ENCODE results near the gene PRDM16. TPM values are rescaled to one million over a fixed set of nuclear protein-coding genes. Genes with fewer than 3 reads are reported as not detected.

PRDM16 gene
- total and polyA plus RNA-seq, 2 of the 8 experiments (the other 6 are each of a cell fraction or from before 2014, with no cell fraction given): 0.39 to 0.43 TPM

DNA sequence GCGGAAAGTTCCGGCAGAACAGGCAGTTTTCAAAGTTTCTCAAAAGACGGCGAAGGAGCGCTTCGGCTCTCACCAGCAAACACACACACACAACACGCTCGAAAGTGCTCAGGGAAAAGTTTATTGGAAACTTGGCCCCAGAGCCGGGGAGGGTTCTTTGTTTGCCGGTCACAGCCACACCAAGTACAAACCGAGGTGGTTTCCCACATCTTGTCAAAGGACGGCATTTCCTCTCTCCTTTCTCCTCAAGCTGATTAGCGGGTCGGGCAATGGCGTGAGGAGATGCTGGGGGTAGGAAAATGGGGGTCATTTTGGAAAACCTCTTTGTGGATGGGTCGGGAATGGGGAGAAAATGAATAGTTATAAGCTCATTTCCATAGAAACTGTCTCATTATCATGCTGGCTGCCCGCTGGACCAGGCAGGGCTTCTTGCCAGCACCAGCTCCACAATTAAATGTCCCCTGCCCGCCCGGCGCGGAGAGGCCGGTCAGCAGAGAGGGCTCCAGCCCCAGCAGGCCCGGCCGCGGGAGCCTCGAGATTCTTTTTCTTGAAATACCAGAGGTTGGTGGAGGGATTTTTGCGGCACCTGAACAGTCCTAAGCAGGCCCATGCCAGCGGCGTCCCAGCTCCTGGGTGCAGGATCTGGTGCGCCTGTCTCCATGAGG is 92.3 kb downstream of the PRDM16 start:
- H3K36me3 ChIP-seq (ENCODE audit: control insufficient read depth in 2 of 4, insufficient read depth in 4 of 4, low read length in 3 of 4): no peaks in the 10 kb centered on the region
- no peak overlapping the region for H3K9ac ChIP-seq (replicated peaks in 1 of 4; ENCODE audit: extremely low read depth in 1 of 4, low read depth in 3 of 4, low read length in 3 of 4)
- H3K23me2 ChIP-seq (ENCODE audit: low read depth, low read length): no peaks in the 10 kb centered on the region
- no peak overlapping the region for H4K91ac ChIP-seq (replicated peaks; ENCODE audit: insufficient read length, low read length)
- H3K18ac ChIP-seq (ENCODE audit: extremely low read depth, low read length): no peak overlapping the region
- H3K9me3 ChIP-seq (ENCODE audit: insufficient read depth in 2 of 2, low read depth in 1 of 2, low read length in 1 of 2): no peaks in the 10 kb centered on the region
- H3K4me3 ChIP-seq (ENCODE audit: extremely low read depth in 1 of 4, insufficient read depth in 2 of 4, low read depth in 3 of 4, low read length in 4 of 4): no peak overlapping the region
- 0 out of 7 replicates have a peak, but pooled peaks cover 0 to 2% (median 0%) of the 10 kb centered on the region in 4 experiments for H3K27me3 ChIP-seq (replicated peaks in 1 of 4; ENCODE audit: control insufficient read depth in 3 of 4, extremely low read depth in 1 of 4, insufficient read depth in 3 of 4, low read length in 3 of 4)
- no peak overlapping the region for H3K56ac ChIP-seq (replicated peaks; ENCODE audit: insufficient read length, low read depth, low read length)
- H3K4ac ChIP-seq (replicated peaks; ENCODE audit: insufficient read length, low read depth, low read length): no peak overlapping the region
- H2BK15ac ChIP-seq (ENCODE audit: low read length): no peak overlapping the region
- no peak overlapping the region for H4K8ac ChIP-seq (ENCODE audit: extremely low read depth, insufficient read depth, low read length)
- FAIRE-seq (no peak), DNase-seq (ENCODE audit: low read depth in 1 of 2, low spot score in 2 of 2) (no peak)
- H3K79me1 ChIP-seq (ENCODE audit: low read depth, low read length): no peaks in the 10 kb centered on the region
- no peak overlapping the region for H3K23ac ChIP-seq (ENCODE audit: insufficient read length)
- POLR2A ChIA-PET (ENCODE audit: partially characterized antibody): no interaction called here
- H3K4me2 ChIP-seq (ENCODE audit: insufficient read depth in 1 of 2, low read depth in 2 of 2, low read length in 2 of 2): no peak overlapping the region
- no peak overlapping the region for H2BK20ac ChIP-seq (ENCODE audit: low read length)
- H2BK120ac ChIP-seq (replicated peaks; ENCODE audit: low read depth, low read length): no peak overlapping the region
- H3K4me1 ChIP-seq (replicated peaks in 1 of 4; ENCODE audit: control insufficient read depth in 3 of 4, insufficient read depth in 4 of 4, low read length in 3 of 4): no peaks in the 10 kb centered on the region
- no peak overlapping the region for H3K27ac ChIP-seq (ENCODE audit: low read depth, low read length)
- CTCF ChIA-PET (ENCODE audit: partially characterized antibody): no interaction called here
- H4K5ac ChIP-seq (ENCODE audit: insufficient read length, low read depth, low read length): no peak overlapping the region
- no peak overlapping the region for H2AK5ac ChIP-seq (ENCODE audit: low read depth, low read length)
- no peak overlapping the region for H2BK12ac ChIP-seq (ENCODE audit: low read depth, low read length)
- peaks cover 0 to 2% of the 10 kb centered on the region in 2 experiments for H4K20me1 ChIP-seq (replicated peaks in 1 of 2; ENCODE audit: control insufficient read depth in 1 of 2, insufficient read depth in 2 of 2, low read length in 2 of 2)
- no peak overlapping the region for H2BK5ac ChIP-seq (ENCODE audit: low read depth, low read length)
- H3K14ac ChIP-seq (ENCODE audit: insufficient read length): no peak overlapping the region
- H2AFZ ChIP-seq (ENCODE audit: low read length): no peak overlapping the region
- WGBS, 2 experiments (ENCODE audit: extremely low coverage in 1 of 2, insufficient coverage in 1 of 2, insufficient read length in 1 of 2, insufficient replicate concordance in 2 of 2, low coverage in 1 of 2, low lambda C conversion rate in 2 of 2, missing lambda C conversion rate in 1 of 2): 94% methylated on average over 27 of the region's 30 CpGs; no CpG with 5 or more reads in 1 of the 2 experiments
- no peaks in the 10 kb centered on the region for H3K79me2 ChIP-seq (ENCODE audit: control insufficient read depth in 1 of 2, insufficient read depth in 2 of 2, low read length in 2 of 2)
- TF ChIP-seq GTF2F1 (IDR thresholded peaks at IDR 0.05; ENCODE audit: borderline replicate concordance, low read depth, low read length) (no peak), SP4 (IDR thresholded peaks at IDR 0.05; ENCODE audit: low read length) (no peak), SP2 (IDR thresholded peaks at IDR 0.05; ENCODE audit: low read length) (no peak), CBX5 (IDR thresholded peaks at IDR 0.05; ENCODE audit: low read depth, low read length) (no peak), RAD21 (IDR thresholded peaks at IDR 0.05 in 1 of 2, conservative IDR thresholded peaks at IDR 0.05 in 1 of 2; ENCODE audit: low read depth in 2 of 2, low read length in 2 of 2) (no peak), RXRA (IDR thresholded peaks at IDR 0.05; ENCODE audit: insufficient read depth, low read depth, low read length) (no peak), POLR2AphosphoS5 (IDR thresholded peaks at IDR 0.05; ENCODE audit: low read depth, low read length) (no peak)
- TF ChIP-seq, protein P1, sequence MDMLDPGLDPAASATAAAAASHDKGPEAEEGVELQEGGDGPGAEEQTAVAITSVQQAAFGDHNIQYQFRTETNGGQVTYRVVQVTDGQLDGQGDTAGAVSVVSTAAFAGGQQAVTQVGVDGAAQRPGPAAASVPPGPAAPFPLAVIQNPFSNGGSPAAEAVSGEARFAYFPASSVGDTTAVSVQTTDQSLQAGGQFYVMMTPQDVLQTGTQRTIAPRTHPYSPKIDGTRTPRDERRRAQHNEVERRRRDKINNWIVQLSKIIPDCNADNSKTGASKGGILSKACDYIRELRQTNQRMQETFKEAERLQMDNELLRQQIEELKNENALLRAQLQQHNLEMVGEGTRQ (IDR thresholded peaks at IDR 0.05; ENCODE audit: low read length): no peak
- TF ChIP-seq, protein P2, sequence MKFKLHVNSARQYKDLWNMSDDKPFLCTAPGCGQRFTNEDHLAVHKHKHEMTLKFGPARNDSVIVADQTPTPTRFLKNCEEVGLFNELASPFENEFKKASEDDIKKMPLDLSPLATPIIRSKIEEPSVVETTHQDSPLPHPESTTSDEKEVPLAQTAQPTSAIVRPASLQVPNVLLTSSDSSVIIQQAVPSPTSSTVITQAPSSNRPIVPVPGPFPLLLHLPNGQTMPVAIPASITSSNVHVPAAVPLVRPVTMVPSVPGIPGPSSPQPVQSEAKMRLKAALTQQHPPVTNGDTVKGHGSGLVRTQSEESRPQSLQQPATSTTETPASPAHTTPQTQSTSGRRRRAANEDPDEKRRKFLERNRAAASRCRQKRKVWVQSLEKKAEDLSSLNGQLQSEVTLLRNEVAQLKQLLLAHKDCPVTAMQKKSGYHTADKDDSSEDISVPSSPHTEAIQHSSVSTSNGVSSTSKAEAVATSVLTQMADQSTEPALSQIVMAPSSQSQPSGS (IDR thresholded peaks at IDR 0.05; ENCODE audit: low read length): no peak
- TF ChIP-seq, protein P3, sequence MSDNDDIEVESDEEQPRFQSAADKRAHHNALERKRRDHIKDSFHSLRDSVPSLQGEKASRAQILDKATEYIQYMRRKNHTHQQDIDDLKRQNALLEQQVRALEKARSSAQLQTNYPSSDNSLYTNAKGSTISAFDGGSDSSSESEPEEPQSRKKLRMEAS (IDR thresholded peaks at IDR 0.05): no peak

Data from H1 (cell line).